GM12891 (cell line): Measurements from ENCODE around the gene OR8U1.

Source experiments
- PAX5 ChIP-seq: IDR thresholded peaks from 2 replicates; pipeline ENCODE4 v1.6.1; 2011; ENCODE audit warnings: low read length, moderate library complexity, mild to moderate bottlenecking; ENCODE audit not compliant: insufficient read depth, severe bottlenecking
- POLR2A ChIP-seq: IDR thresholded peaks from 2 replicates; pipeline ENCODE4 v1.6.1; 2011; ENCODE audit warnings: low read depth, low read length, control low read depth
- POLR2AphosphoS5 ChIP-seq: IDR thresholded peaks from 2 replicates; pipeline ENCODE4 v1.6.1; 2011; ENCODE audit warnings: low read depth, low read length, control low read depth
- SPI1 ChIP-seq: IDR thresholded peaks from 2 replicates; pipeline ENCODE4 v1.6.1; 2011; ENCODE audit warnings: low read depth, low read length, control low read depth

GRCh38 chr11:56404393-56404792 is 29.0 kb downstream of the OR8U1 start:
- TF ChIP-seq POLR2A (no peak), SPI1 (no peak), POLR2AphosphoS5 (no peak), PAX5 (no peak)
